GM21576 (cell line): ENCODE results near the gene MB21D2.
A peak's percentile ranks its signal among the peaks of the same experiment; 100 is the strongest.

Experiments
- ATAC-seq: cut with Tn5 transposase; IDR thresholded peaks from one replicate; pipeline ENCODE4 v1.9.1; 2021; ENCODE audit warnings: mild to moderate bottlenecking, moderate library complexity; ENCODE audit not compliant: unreplicated experiment

MB21D2 gene

GRCh38 chr3:192835818-192836815 is 81.5 kb downstream of the MB21D2 start:
- ATAC-seq: no peak

- ATAC-seq: no peak
These were observed 83.2 kb downstream of the MB21D2 start for GRCh38 chr3:192834428-192834827.

- no peak for ATAC-seq
These were observed 84.3 kb downstream of the MB21D2 start for GRCh38 chr3:192833177-192833890.

- no peak for ATAC-seq
These were observed 85.8 kb downstream of the MB21D2 start for GRCh38 chr3:192831801-192832347.

- peak; percentile 37 for ATAC-seq
These were observed 86.5 kb downstream of the MB21D2 start for GRCh38 chr3:192831111-192831644.

- peak; percentile 64 for ATAC-seq
These were observed 87.2 kb downstream of the MB21D2 start for GRCh38 chr3:192830291-192831110.

GRCh38 chr3:192827863-192828594 is 89.6 kb downstream of the MB21D2 start:
- ATAC-seq: no peak

- ATAC-seq: no peak
These were observed 90.4 kb downstream of the MB21D2 start for GRCh38 chr3:192827208-192827607.

GRCh38 chr3:192826214-192827006 is 91.2 kb downstream of the MB21D2 start:
- ATAC-seq: no peak

GRCh38 chr3:192825657-192826200 is 91.9 kb downstream of the MB21D2 start:
- no peak for ATAC-seq

GRCh38 chr3:192825216-192825615 is 92.4 kb downstream of the MB21D2 start:
- ATAC-seq: no peak

GRCh38 chr3:192824313-192824712 is 93.3 kb downstream of the MB21D2 start:
- ATAC-seq: no peak

- no peak for ATAC-seq
These were observed 96.5 kb downstream of the MB21D2 start for GRCh38 chr3:192821161-192821560.

GRCh38 chr3:192820161-192820560 is 97.5 kb downstream of the MB21D2 start:
- ATAC-seq: no peak

GRCh38 chr3:192819001-192819569 is 98.6 kb downstream of the MB21D2 start:
- no peak for ATAC-seq

- no peak for ATAC-seq
These were observed 99.5 kb downstream of the MB21D2 start for GRCh38 chr3:192818126-192818525.

GRCh38 chr3:192817506-192817905 is 100.2 kb downstream of the MB21D2 start:
- ATAC-seq: no peak

- peak; percentile 42 for ATAC-seq
These were observed 100.6 kb downstream of the MB21D2 start for GRCh38 chr3:192817053-192817452.
